GM23248 (cell line): ENCODE results near the gene TNNC1.

Experiments
- EZH2 ChIP-seq: fragments of 200-600 bp; sonication (generic); IDR thresholded peaks from 2 replicates; pipeline ENCODE4 v1.6.1; 2018; ENCODE audit warnings: antibody characterized with exemption, mild to moderate bottlenecking; ENCODE audit not compliant: insufficient read depth, poor library complexity, severe bottlenecking
- EZH2phosphoT487 ChIP-seq: fragments of 200-600 bp; sonication (generic); IDR thresholded peaks from 2 replicates; pipeline ENCODE4 v1.6.1; 2018; ENCODE audit warnings: antibody characterized with exemption, moderate library complexity, mild to moderate bottlenecking, low read depth; ENCODE audit not compliant: insufficient read depth

DNA sequence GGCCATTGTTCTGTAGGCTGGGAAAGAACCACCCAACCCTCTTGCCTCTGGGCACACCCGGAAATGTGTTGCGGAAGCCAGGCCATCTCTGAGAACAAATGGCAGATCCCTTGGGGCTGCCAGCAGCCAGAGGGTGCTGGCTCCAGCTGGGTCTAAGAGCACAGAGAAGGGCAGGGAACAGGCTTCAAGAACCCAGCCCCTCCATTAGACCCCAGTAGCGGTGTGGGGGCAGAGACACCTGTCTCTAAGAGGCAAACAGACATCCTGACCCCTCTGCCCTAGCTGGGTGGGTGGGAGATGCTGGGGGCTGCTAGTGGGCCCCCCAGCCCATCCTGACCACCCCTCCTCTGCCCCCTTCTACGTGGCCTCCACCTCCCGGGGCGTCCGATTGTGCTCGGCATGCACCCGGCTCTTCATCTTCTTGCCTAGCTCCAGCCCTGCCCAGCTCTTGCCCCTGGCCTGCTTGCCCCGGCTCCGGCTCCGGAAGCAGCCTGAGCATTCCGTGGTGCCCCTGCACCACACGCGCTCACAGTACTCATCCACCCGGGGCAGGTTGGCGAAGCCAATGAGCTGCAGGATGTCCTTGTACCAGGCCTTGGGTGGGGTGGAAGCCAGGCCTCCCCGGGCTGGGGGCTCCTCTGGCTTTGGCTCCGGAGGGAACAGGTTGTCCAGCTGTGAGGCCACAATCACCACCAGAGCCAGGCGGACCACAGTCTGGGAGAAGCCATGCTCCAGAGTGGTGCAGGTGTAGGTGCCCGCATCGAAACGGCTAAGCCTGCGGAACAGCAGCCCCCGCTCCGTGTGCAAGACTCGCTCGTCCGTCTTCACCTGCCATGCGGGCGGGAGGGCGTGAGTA is 18.4 kb downstream of the TNNC1 start:
- no peak for TF ChIP-seq EZH2
- no peak for TF ChIP-seq EZH2phosphoT487
